Cerebellar nuclear complex (tissue), 1 donor: ENCODE results near the gene ID1.
"Not testable (repeated sequence)": the region's sequence is repeated elsewhere in the genome, so short reads cannot be mapped to it uniquely, and the experiment has no call there.

Experiments used
- DNase-seq, 2 experiments: peaks; one replicate each; lab custom pipeline; 2025; lab: John Stamatoyannopoulos, UW

The ID1 gene

DNA sequence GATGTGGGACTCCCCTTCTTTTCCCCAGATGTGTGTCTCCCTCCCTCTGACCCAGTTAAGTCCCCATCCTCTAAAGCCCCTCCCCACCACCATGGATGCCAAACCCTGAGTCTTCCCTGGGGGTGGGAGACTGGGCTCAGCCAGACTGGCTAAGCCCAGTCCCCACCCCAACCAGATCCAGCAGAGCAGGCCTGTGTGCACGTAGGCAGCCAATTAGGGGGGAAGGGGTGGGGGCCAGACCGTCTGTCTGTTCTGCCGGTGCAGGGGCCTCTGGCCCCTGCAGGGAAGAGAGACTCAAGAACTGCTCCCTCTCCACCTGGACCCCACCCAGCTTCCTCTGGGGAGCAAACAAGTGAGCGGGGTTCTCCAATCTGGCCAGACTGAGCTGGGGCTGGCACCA is 33.2 kb downstream of the ID1 start:
- no peak for DNase-seq

DNA sequence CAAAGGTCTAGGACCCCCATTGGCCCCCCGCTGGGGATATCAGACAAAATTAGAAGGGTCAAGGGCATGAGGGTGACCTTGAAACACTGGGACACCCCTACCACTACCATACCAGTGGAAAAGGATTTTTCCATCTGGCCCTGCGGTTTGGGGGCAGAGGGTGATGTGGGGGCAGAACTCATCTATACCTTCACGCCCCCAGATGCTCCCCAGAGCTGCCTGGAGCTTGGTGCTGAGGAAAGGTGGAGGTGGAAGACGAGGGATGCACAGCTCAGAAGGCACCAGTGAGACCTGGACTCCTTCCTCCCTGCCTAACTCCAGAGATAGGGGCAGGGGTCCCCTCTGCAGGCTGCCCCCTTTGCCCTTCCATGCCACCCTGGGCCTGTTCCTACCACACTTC is 33.7 kb downstream of the ID1 start:
- no peak for DNase-seq

- DNase-seq = no peak
Observed at GRCh38 chr20:31640259-31640658, 35.2 kb downstream of the ID1 start.

DNA sequence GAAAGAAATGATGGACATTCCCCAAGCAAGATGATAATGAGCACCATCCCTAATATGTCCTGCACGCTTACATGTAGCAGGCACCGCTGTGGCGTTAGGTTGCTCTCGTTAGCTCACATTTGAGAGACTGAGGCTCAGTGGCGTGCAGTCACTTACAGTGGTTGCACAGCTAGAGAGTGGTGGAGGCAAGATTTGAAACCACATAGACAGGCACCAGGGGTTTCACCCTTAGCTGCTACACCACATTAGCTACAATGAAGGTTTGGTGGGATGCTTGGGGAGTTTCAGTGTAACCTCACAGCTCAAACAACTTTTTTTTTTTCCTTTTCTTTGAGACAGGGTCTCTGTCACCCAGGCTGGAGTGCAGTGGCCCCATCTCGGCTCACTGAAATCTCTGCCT is 36.3 kb downstream of the ID1 start:
- no peak for DNase-seq

- no peak for DNase-seq
Observed at GRCh38 chr20:31642837-31643236, 37.7 kb downstream of the ID1 start.

DNA sequence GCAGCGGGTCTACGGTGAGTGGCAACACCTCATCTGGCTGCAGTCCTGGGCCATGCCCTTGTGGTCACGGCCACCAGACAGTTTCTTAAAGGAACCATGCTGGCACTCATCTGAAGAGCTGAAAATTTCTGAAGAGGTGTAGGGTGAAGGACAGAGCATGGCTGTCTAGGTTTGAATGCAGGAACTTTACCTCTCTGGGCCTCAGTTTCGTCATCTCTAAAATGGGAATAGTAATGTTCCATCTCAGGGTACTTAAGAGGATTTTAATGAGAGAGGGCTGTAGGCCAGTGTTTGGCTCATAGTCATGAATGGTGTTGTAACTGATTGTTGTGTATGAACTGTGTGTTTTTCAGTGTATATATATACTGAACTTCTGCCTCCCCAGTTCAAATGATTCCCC is 38.4 kb downstream of the ID1 start:
- no peak for DNase-seq

- no peak for DNase-seq
Observed at GRCh38 chr20:31644701-31645100, 39.6 kb downstream of the ID1 start.

GRCh38 chr20:31648104-31648503 is 43.0 kb downstream of the ID1 start:
- not testable (repeated sequence) for DNase-seq

DNA sequence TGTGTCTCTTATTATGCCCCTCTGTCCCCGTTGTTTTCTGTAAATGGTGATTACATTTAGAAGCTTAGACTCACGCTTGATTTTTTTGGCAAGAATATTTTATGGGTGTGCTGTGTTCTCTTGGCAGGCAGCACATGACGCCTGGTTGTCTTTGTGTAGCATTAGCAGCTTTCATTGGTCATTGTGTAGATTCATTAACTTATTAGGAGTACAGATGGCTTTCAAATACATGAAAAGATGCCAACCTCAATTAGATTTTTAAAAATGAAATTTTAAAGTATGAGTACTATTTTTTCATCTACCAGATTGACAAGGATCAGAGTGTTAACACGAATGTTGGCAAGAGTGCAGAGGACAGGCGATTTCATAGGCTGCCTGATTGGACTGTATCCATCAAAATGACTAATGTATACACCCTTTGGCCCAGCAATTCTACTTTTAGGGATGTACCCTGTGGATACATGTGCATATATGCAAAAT is 47.9 kb downstream of the ID1 start:
- DNase-seq = peak in 1 of 2 experiments; percentile 25

DNA sequence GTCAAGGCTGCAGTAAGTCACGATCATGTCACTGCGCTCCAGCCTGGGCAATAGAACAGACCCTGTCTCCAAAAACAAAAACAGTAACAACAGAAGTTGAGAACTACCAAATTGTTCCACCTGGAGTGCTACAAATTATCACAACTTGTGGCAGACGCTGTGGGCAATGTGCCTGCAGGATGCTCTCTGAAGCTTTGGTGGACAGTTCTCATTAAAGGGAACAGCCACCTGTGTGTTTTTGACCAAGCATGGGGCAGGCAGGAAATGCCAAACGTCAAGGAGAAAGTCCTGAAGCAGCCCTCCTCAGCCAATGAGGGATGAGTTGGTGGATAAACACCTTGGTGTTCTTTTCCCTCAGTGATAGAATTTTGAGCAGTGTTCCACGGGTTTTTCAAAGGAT is 48.5 kb downstream of the ID1 start:
- DNase-seq = peak in 1 of 2 experiments; percentile 15

DNA sequence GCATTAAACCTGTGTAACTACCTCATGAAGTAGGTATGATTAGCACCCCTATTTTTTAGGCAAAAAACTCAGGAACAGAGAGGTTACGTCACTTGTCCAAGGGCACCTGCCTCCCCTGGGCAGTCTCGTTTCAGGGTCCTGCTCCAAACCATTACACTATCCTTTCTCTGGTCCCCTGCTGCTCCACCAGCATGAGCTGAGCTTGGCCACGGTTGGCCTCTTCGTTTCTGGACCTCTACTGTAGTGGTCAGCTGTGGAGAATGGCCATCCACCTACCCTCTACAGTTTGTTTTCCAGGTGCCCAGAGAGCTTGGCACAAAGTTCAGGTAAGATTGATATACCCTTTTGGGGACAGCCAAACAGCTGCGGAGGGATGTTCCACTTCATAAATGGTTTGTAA is 49.4 kb downstream of the ID1 start:
- DNase-seq = no peak
